Left ventricle myocardium inferior (tissue), 1 donor: Measurements from ENCODE around the gene HSD17B1. TPM values are rescaled to one million over a fixed set of nuclear protein-coding genes. Genes with fewer than 3 reads are reported as not detected.
"Not testable (repeated sequence)": the region's sequence is repeated elsewhere in the genome, so short reads cannot be mapped to it uniquely, and the experiment has no call there.

Experiments used
- DNase-seq: peaks from one replicate; pipeline ENCODE4 v3.0.0-alpha.2; 2020
- H3K27ac ChIP-seq: fragments of 200-600 bp; replicated peaks from 2 replicates; pipeline ENCODE4 v1.8.0; 2021
- H3K27me3 ChIP-seq: fragments of 200-600 bp; 2 replicates; pipeline ENCODE4 v1.8.0; 2021; ENCODE audit warnings: low read depth
- H3K36me3 ChIP-seq: fragments of 200-600 bp; 2 replicates; pipeline ENCODE4 v1.8.0; 2021
- H3K4me1 ChIP-seq: fragments of 200-600 bp; 2 replicates; pipeline ENCODE4 v1.8.0; 2021
- H3K4me3 ChIP-seq: fragments of 200-600 bp; 2 replicates; pipeline ENCODE4 v1.8.0; 2021; ENCODE audit warnings: mild to moderate bottlenecking, moderate library complexity
- H3K9me3 ChIP-seq: fragments of 200-600 bp; replicated peaks from 2 replicates; pipeline ENCODE4 v1.8.0; 2021
- CTCF ChIP-seq: fragments of 200-600 bp; IDR thresholded peaks from 2 replicates; pipeline ENCODE4 v1.8.0; 2021; ENCODE audit warnings: antibody characterized with exemption, mild to moderate bottlenecking, borderline replicate concordance
- intact Hi-C: fragments of 100-400 bp; cut with micrococcal nuclease; formaldehyde crosslinking; loops from one replicate; pipeline ENCODE4 v1.11.0; 2022
- total RNA-seq: library from RNA; stranded (reverse); fragmentation: NEBNext Ultra II Directional; extraction: Animal tissue kit (Norgen Biotek cat#: 25700); gene quantifications from one replicate; pipeline ENCODE4 v1.2.1, GENCODE V29; 2021
- donor health status: DM: no; HTN: yes; CAD: no; lungs with severe emphysema.

HSD17B1 gene
- total RNA-seq, 1 donor from 2014 or later, result 0.99 TPM

- H3K36me3 ChIP-seq, result peaks cover 53% of the 10 kb centered on the region
- no peak overlapping the region for H3K27ac ChIP-seq
- no peak for TF ChIP-seq CTCF
- no peaks in the 10 kb centered on the region for H3K27me3 ChIP-seq
- H3K9me3 ChIP-seq, result no peaks in the 10 kb centered on the region
- no peak for DNase-seq
- intact Hi-C loops, result no loop called here
- peaks cover 18% of the 10 kb centered on the region for H3K4me1 ChIP-seq
- no peak overlapping the region for H3K4me3 ChIP-seq
These were observed 9.3 kb upstream of the HSD17B1 start for GRCh38 chr17:42543190-42544079.

- Histone ChIP-seq H3K36me3 (peaks cover 39% of the 10 kb centered on the region), H3K4me1 (peaks cover 22% of the 10 kb centered on the region), H3K27ac (no peak overlapping the region), H3K27me3 (no peaks in the 10 kb centered on the region), H3K9me3 (no peaks in the 10 kb centered on the region), H3K4me3 (no peak overlapping the region)
- DNase-seq, result no peak
- TF ChIP-seq CTCF, result no peak
- intact Hi-C loops, result no loop called here
These were observed 7.8 kb upstream of the HSD17B1 start for GRCh38 chr17:42544874-42545283.

GRCh38 chr17:42545755-42546505 is 6.8 kb upstream of the HSD17B1 start:
- H3K9me3 ChIP-seq, intact Hi-C loops, H3K27me3 ChIP-seq, H3K27ac ChIP-seq, DNase-seq, H3K4me3 ChIP-seq: not testable (repeated sequence)
- Histone ChIP-seq H3K36me3 (peaks cover 34% of the 10 kb centered on the region), H3K4me1 (peaks cover 22% of the 10 kb centered on the region)

- Histone ChIP-seq H3K36me3 (peaks cover 24% of the 10 kb centered on the region), H3K4me1 (peaks cover 22% of the 10 kb centered on the region), H3K4me3 (no peak overlapping the region), H3K27me3 (no peaks in the 10 kb centered on the region), H3K27ac (peak overlapping the region; percentile 65), H3K9me3 (no peaks in the 10 kb centered on the region)
- TF ChIP-seq CTCF, result no peak
- DNase-seq, result no peak
- intact Hi-C loops, result no loop called here
These were observed 5.7 kb upstream of the HSD17B1 start for GRCh38 chr17:42547001-42547461.

- TF ChIP-seq CTCF, result no peak
- intact Hi-C loops, result no loop called here
- Histone ChIP-seq H3K27ac (peak overlapping the region; percentile 65), H3K4me3 (peak overlapping the region; percentile 52), H3K9me3 (no peaks in the 10 kb centered on the region), H3K36me3 (peaks cover 18% of the 10 kb centered on the region), H3K4me1 (peaks cover 25% of the 10 kb centered on the region), H3K27me3 (no peaks in the 10 kb centered on the region)
- DNase-seq, result peak; percentile 58
These were observed 5.0 kb upstream of the HSD17B1 start for GRCh38 chr17:42547698-42548069.
